ENCODE data around the gene MTMR2. TPM values are rescaled to one million over a fixed set of nuclear protein-coding genes. Genes with fewer than 3 reads are reported as not detected.
"Not testable (repeated sequence)": the region's sequence is repeated elsewhere in the genome, so short reads cannot be mapped to it uniquely, and the experiment has no call there.

The MTMR2 gene
- total and polyA plus RNA-seq, 10 donors, result 5.7 to 32.7 (median 21.5) TPM

DNA sequence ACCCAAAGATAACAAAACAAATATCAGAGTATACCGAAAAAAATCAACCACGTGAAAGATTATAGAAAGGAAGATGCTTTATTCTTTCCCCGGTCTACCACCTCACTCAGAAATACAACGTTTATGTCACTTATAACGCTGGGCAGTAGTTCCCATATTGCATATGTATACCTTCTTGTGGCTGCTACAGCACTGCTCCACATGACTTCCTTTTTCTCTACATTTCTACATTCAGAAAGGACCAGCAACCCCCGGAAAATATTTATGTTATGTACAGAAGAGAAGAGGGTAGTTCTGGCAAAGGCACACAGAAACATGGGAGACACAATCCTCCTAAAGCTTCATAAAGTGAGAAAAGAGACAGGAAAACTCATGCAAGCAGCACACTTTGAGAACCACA is 56.8 kb downstream of the MTMR2 start:
- WGBS, 5 donors, result 59 to 69% (median 61%) methylated on average over 6 of the region's 6 CpGs

GRCh38 chr11:95863486-95864140 is 60.3 kb downstream of the MTMR2 start:
- Histone ChIP-seq H3K27me3 (replicated peaks in 1 of 7) (no peaks in the 10 kb centered on the region), H3K4me3 (no peak overlapping the region), H3K4me1 (no peaks in the 10 kb centered on the region), H3K9me3 (no peaks in the 10 kb centered on the region), H3K36me3 (peaks cover 0 to 61% (median 14%) of the 10 kb centered on the region in 6 donors), H3K27ac (no peak overlapping the region)
- intact Hi-C loops (cut with DNase I; ENCODE audit: low total_unique reads), result no loop called here
- TF ChIP-seq POLR2AphosphoS5 (IDR thresholded peaks at IDR 0.05) (no peak), POLR2A (IDR thresholded peaks at IDR 0.05) (no peak)
- TF ChIP-seq, protein P1, sequence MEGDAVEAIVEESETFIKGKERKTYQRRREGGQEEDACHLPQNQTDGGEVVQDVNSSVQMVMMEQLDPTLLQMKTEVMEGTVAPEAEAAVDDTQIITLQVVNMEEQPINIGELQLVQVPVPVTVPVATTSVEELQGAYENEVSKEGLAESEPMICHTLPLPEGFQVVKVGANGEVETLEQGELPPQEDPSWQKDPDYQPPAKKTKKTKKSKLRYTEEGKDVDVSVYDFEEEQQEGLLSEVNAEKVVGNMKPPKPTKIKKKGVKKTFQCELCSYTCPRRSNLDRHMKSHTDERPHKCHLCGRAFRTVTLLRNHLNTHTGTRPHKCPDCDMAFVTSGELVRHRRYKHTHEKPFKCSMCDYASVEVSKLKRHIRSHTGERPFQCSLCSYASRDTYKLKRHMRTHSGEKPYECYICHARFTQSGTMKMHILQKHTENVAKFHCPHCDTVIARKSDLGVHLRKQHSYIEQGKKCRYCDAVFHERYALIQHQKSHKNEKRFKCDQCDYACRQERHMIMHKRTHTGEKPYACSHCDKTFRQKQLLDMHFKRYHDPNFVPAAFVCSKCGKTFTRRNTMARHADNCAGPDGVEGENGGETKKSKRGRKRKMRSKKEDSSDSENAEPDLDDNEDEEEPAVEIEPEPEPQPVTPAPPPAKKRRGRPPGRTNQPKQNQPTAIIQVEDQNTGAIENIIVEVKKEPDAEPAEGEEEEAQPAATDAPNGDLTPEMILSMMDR (IDR thresholded peaks at IDR 0.05 in 8 of 11, conservative IDR thresholded peaks at IDR 0.05 in 3 of 11), result no peak
- WGBS, 5 donors, result 88 to 97% (median 94%) methylated on average over 2 of the region's 2 CpGs
- DNase-seq, result no peak

More for the DNA sequence above, 56.8 kb downstream of the MTMR2 start:
- Histone ChIP-seq H3K27ac (no peak overlapping the region), H3K36me3 (peaks cover 0 to 29% (median 2%) of the 10 kb centered on the region in 6 donors), H3K27me3 (replicated peaks in 1 of 7) (no peaks in the 10 kb centered on the region), H3K9me3 (no peaks in the 10 kb centered on the region), H3K4me1 (no peaks in the 10 kb centered on the region), H3K4me3 (no peak overlapping the region)
- DNase-seq, result no peak
- TF ChIP-seq, protein P1 (IDR thresholded peaks at IDR 0.05 in 8 of 11, conservative IDR thresholded peaks at IDR 0.05 in 3 of 11), result no peak
- no peak for TF ChIP-seq POLR2A (IDR thresholded peaks at IDR 0.05)
- TF ChIP-seq POLR2AphosphoS5 (IDR thresholded peaks at IDR 0.05), result no peak
- intact Hi-C loops (cut with DNase I; ENCODE audit: low total_unique reads), result no loop called here

DNA sequence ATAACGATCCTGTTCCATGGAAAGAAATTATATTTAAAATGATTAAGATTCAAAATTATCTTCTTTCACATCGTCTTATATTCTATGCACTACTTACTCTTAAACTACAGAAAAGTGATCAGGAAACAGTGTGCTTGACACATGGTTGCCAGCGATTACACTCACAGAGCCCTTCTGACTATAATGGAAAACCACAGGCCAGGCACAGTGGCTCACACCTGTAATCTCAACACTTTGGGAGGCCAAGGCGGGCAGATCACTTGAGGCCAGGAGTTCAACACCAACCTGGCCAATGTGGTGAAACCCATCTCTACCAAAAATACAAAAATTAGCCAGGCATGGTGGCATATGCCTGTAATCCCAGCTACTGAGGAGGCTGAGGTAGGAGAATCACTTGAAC is 63.9 kb downstream of the MTMR2 start:
- WGBS, 5 donors, result 88 to 94% (median 92%) methylated on average over 4 of the region's 4 CpGs
- H3K9me3 ChIP-seq; intact Hi-C loops (cut with DNase I; ENCODE audit: low total_unique reads); H3K27ac ChIP-seq; H3K4me3 ChIP-seq; H3K27me3 ChIP-seq (replicated peaks in 1 of 7); DNase-seq; H3K4me1 ChIP-seq: not testable (repeated sequence)
- peaks cover 0 to 88% (median 24%) of the 10 kb centered on the region in 6 donors for H3K36me3 ChIP-seq

DNA sequence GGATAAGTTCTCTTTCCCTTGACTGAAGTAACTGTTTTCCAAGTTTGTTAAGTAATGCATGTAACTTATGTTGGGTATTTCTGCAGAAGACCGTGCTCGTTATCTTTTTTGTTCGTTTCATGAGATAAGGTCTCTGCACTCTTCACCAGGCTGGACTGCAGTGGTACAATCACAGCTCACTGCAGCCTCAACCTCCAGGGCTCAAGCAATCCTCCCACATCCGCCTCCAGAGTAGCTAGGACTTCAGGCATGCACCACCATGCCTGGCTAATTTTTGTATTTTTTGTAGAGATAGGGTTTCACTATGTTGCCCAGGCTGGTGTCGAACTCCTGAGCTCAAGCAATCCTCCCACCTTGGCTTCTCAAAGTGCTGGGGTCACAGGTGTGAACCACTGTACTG is 69.5 kb downstream of the MTMR2 start:
- not testable (repeated sequence) for H3K27me3 ChIP-seq (replicated peaks in 1 of 7)

DNA sequence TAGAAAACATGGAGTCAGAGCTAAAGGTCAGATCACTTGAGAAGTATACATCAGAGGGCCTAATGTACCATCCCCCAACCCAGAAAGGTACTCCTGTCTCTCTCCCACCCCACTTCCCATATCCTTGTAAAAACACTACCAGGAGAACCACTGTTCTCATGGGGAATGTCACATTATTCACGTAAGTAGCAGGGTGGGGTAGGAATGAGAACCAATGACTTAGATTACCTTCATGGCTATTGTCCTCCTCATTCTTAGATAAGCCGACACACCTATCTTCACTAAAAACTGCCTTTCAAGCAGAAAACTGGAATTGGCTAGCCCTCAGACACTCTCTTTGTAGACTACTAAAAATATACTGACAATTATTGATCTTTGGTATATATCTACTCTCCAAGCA is 70.0 kb downstream of the MTMR2 start:
- Histone ChIP-seq H3K27ac (no peak overlapping the region), H3K36me3 (peaks cover 0 to 60% (median 22%) of the 10 kb centered on the region in 6 donors), H3K4me1 (no peaks in the 10 kb centered on the region), H3K4me3 (no peak overlapping the region), H3K9me3 (no peaks in the 10 kb centered on the region), H3K27me3 (replicated peaks in 1 of 7) (no peaks in the 10 kb centered on the region)
- TF ChIP-seq, protein P1 (IDR thresholded peaks at IDR 0.05 in 8 of 11, conservative IDR thresholded peaks at IDR 0.05 in 3 of 11), result no peak
- TF ChIP-seq POLR2AphosphoS5 (IDR thresholded peaks at IDR 0.05) (no peak), POLR2A (IDR thresholded peaks at IDR 0.05) (no peak)
- intact Hi-C loops (cut with DNase I; ENCODE audit: low total_unique reads), result no loop called here
- no peak for DNase-seq
- 91 to 100% (median 95%) methylated on average over 2 of the region's 2 CpGs for WGBS, 5 donors

More for the DNA sequence above, 69.5 kb downstream of the MTMR2 start:
- H3K4me1 ChIP-seq; H3K4me3 ChIP-seq; H3K27ac ChIP-seq; intact Hi-C loops (cut with DNase I; ENCODE audit: low total_unique reads); H3K9me3 ChIP-seq; DNase-seq: not testable (repeated sequence)
- 84 to 97% (median 91%) methylated on average over 5 of the region's 5 CpGs for WGBS, 5 donors
- H3K36me3 ChIP-seq, result peaks cover 0 to 62% (median 23%) of the 10 kb centered on the region in 6 donors
